Psoas muscle (tissue), 8 donors: ENCODE results near the gene C14orf119. TPM values are rescaled to one million over a fixed set of nuclear protein-coding genes. Genes with fewer than 3 reads are reported as not detected.
A peak's percentile ranks its signal among the peaks of the same experiment; 100 is the strongest.

Source experiments
- ATAC-seq, 4 donors: fragments of 200-7000 bp; cut with Tn5 transposase; one replicate each; pipeline ENCODE4 v1.9.1; 2020; ENCODE audit warnings: moderate library complexity in 3 of 4, mild to moderate bottlenecking in 2 of 4
- DNase-seq, 2 donors: peaks; one replicate each; pipeline ENCODE4 v3.0.0-alpha.2; 2020
- H3K27ac ChIP-seq: fragments of 200-600 bp; one replicate; pipeline ENCODE4 v1.8.0; 2022
- H3K27me3 ChIP-seq, 3 donors: fragments of 200-600 bp in 1 of 3; one replicate each; pipeline versions ENCODE4 v1.6.1 to v1.8.0; 2013 to 2022; ENCODE audit warnings: low read length in 2 of 3, mild to moderate bottlenecking in 2 of 3, moderate library complexity in 1 of 3; ENCODE audit not compliant: insufficient read depth in 3 of 3
- H3K36me3 ChIP-seq, 2 donors: fragments of 200-600 bp in 1 of 2; one replicate each; pipeline versions ENCODE4 v1.6.1 to v1.8.0; 2013 to 2022; ENCODE audit warnings: low read depth in 1 of 2, mild to moderate bottlenecking in 1 of 2, moderate library complexity in 1 of 2; ENCODE audit not compliant: insufficient read depth in 1 of 2
- H3K4me1 ChIP-seq: fragments of 200-600 bp; one replicate; pipeline ENCODE4 v1.8.0; 2022
- H3K4me3 ChIP-seq: fragments of 200-600 bp; one replicate; pipeline ENCODE4 v1.8.0; 2022; ENCODE audit warnings: mild to moderate bottlenecking
- H3K9me3 ChIP-seq: fragments of 200-600 bp; one replicate; pipeline ENCODE4 v1.8.0; 2022
- WGBS, 3 donors: extraction: QIAGEN DNeasy Blood & Tissue Kit; methylation state at CpG; one replicate each; pipeline versions ENCODE4 v1.1.6 to v1.1.7; 2013; 5-methylcytosine and 5-hydroxymethylcytosine counted together
- intact Hi-C, 2 donors: fragments of 100-400 bp; cut with DNase I; formaldehyde crosslinking; loops; one replicate each; pipeline versions ENCODE4 v1.11.0 to v1.14.2; 2022
- polyA plus RNA-seq, 3 donors: library from polyadenylated mRNA; stranded (reverse); fragments of 200-250 nt; gene quantifications; one replicate each; pipeline ENCODE4 v1.2.3, GENCODE V29; 2013
- total RNA-seq, 4 donors: library from RNA; stranded (reverse); fragmentation: NEBNext Ultra II Directional in 2 of 4; extraction: Animal tissue kit (Norgen Biotek cat#: 25700) in 2 of 4; gene quantifications; one replicate each; pipeline versions ENCODE4 v1.2.1 to v1.2.4, GENCODE V29; 2021 to 2023
- TF ChIP-seq, protein P1 (sequence below): fragments of 200-600 bp; IDR thresholded peaks from one replicate; pipeline ENCODE4 v1.8.0; 2022; ENCODE audit warnings: antibody characterized with exemption
- donor health status: healthy with polysubstance abuse.
- donor health status: DM: no; HTN: no; CAD: no; lungs with moderate emphysema.
- donor health status: Bipolar disorder and iron deficiency.
- donor health status: healthy.
- donor health status: DM: yes; HTN: yes; CAD: no.
- donor health status: DM: no; HTN: no; CAD: no.
- donor health status: DM: no; HTN: no; CAD: no.
- donor health status: DM: yes; HTN: yes; CAD: no.

Gene C14orf119
- total and polyA plus RNA-seq, 7 donors = 23.2 to 65.3 (median 28.8) TPM

DNA sequence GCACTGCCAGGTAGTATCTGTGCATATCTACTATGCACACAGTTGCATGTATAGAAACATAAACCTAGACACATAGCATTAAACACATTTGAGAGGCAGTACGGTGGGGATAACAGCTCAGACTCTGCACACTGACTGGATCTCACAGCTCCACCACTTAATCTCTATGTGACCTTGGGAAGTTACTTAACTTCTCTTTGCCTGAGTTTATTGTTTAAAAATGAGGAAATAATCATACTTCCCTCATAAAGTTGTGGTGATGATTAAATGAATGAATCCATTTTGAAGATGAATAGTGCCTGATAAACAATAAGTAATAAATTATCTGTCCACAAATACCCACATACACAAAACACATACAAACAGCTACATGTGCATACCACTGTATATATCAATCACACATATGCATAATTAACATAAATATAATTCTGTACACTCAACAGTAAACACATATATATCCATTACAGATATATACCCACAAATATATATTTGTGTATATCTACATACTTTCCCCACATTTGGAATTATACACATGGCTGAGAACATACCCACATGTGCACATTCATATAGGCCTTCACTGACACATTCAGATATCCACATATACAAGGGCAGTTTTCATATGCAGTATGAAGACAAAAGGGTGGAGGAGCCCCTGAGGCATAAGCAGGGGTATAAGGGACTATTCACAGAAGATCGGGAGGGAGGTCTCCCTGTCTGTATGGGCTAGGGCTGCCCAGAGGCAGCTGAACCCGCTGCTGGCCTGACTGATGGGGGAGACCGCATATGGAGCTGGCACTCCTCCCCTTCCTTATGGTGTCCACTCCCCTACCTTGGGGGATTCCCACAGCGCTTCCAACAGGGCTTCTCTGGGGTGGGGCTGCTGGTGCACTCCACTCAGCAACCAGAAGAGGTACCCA is 43.9 kb upstream of the C14orf119 start:
- intact Hi-C loops = loop anchor here in 1 of 2 donors (2.0 kb wide), 1 partner anchor 53 kb away; no protein-coding TSS in a partner anchor
- TF ChIP-seq, protein P1, sequence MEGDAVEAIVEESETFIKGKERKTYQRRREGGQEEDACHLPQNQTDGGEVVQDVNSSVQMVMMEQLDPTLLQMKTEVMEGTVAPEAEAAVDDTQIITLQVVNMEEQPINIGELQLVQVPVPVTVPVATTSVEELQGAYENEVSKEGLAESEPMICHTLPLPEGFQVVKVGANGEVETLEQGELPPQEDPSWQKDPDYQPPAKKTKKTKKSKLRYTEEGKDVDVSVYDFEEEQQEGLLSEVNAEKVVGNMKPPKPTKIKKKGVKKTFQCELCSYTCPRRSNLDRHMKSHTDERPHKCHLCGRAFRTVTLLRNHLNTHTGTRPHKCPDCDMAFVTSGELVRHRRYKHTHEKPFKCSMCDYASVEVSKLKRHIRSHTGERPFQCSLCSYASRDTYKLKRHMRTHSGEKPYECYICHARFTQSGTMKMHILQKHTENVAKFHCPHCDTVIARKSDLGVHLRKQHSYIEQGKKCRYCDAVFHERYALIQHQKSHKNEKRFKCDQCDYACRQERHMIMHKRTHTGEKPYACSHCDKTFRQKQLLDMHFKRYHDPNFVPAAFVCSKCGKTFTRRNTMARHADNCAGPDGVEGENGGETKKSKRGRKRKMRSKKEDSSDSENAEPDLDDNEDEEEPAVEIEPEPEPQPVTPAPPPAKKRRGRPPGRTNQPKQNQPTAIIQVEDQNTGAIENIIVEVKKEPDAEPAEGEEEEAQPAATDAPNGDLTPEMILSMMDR = no peak

DNA sequence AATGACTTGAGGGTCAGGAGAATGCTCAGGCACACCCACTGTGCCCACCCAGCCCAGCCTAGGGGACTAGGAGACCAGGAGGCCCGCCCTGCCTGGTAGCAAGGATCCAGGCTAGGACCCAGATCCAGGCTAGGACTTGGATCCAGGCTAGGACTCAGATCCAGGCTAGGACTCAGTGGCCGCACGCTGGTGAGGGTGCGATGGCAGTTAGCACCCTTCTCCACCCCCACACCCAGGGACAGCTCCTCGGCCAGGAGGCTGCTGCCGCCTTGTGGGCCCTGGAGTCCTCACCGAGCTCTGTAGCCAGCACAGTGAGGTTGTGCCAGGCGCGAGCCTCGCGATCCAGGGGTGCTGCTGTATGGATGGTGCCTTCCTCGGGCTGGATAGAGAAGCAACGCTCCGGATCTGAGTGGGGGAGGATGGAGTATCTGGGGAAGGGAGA is 43.1 kb upstream of the C14orf119 start:
- 57 to 72% (median 66%) methylated on average over 14 of the region's 14 CpGs for WGBS, 3 donors
- no peak overlapping the region for H3K4me3 ChIP-seq
- H3K36me3 ChIP-seq = no peaks in the 10 kb centered on the region
- ATAC-seq (no peak), DNase-seq (peak in 1 of 2 donors; percentile 50)
- intact Hi-C loops = loop anchor here in 1 of 2 donors (2.0 kb wide), 1 partner anchor 53 kb away; no protein-coding TSS in a partner anchor
- TF ChIP-seq, protein P1 = no peak
- no peaks in the 10 kb centered on the region for H3K4me1 ChIP-seq
- no peak overlapping the region for H3K27ac ChIP-seq
- H3K9me3 ChIP-seq = no peaks in the 10 kb centered on the region
- no peaks in the 10 kb centered on the region for H3K27me3 ChIP-seq

More for the DNA sequence above, 43.9 kb upstream of the C14orf119 start:
- Histone ChIP-seq H3K27ac (no peak overlapping the region), H3K4me3 (no peak overlapping the region), H3K4me1 (no peaks in the 10 kb centered on the region), H3K36me3 (no peaks in the 10 kb centered on the region), H3K27me3 (no peaks in the 10 kb centered on the region), H3K9me3 (no peaks in the 10 kb centered on the region)
- DNase-seq (no peak), ATAC-seq (no peak)
- 76 to 87% (median 84%) methylated on average over 4 to 5 of the region's 5 CpGs for WGBS, 3 donors

DNA sequence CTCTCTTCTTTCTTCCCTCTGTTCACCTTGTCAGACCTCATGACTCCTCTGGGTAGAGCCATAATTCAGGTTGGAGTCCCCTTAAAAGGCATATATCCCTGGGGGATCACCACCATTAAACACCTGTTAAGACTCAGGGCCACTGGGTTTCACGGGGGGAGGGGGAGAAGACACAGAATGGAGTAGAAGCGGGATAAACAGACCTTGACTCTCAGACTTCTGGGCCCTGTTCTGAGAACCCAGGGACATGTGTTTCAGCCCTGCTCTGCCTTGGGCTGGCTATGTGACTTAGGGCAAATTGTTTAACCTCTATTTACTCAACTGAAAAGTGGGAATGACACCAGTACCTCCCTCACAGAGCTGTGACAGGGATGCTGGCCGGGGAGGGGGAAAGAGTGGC is 42.6 kb upstream of the C14orf119 start:
- intact Hi-C loops = loop anchor here in 1 of 2 donors (2.0 kb wide), 1 partner anchor 54 kb away; no protein-coding TSS in a partner anchor
- Histone ChIP-seq H3K4me3 (no peak overlapping the region), H3K4me1 (no peaks in the 10 kb centered on the region), H3K36me3 (no peaks in the 10 kb centered on the region), H3K9me3 (no peaks in the 10 kb centered on the region), H3K27ac (no peak overlapping the region), H3K27me3 (no peaks in the 10 kb centered on the region)
- DNase-seq (no peak), ATAC-seq (no peak)
- TF ChIP-seq, protein P1 = no peak
- WGBS, 3 donors = 76 to 83% (median 78%) methylated on average over 3 of the region's 3 CpGs

DNA sequence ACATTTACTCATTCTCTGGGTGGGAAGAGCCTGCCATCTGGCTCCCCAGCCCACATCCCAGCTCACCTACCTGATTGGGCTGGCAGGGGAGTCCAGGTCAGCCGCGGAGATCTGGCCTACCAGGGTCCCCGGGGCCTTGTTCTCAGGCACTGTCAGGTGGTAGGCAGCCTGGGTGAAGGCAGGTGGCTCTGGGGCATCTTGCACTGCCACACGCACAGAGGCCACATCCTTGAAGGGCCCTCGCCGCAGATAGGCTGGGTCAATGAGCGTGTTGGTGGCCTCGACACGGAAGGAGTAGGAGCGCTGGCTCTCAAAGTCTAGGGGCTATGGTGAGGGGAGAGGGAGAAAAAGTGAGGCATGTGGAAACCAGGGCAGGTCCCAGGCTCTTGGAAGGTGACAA is 41.9 kb upstream of the C14orf119 start:
- H3K36me3 ChIP-seq = peaks cover 0 to 3% of the 10 kb centered on the region in 2 donors
- no peak overlapping the region for H3K4me3 ChIP-seq
- intact Hi-C loops = loop anchor here in 1 of 2 donors (2.0 kb wide), 1 partner anchor 55 kb away; no protein-coding TSS in a partner anchor
- H3K27ac ChIP-seq = no peak overlapping the region
- no peaks in the 10 kb centered on the region for H3K9me3 ChIP-seq
- DNase-seq (no peak), ATAC-seq (no peak)
- peaks cover 2% of the 10 kb centered on the region for H3K4me1 ChIP-seq
- WGBS, 3 donors = 94 to 97% (median 96%) methylated on average over 10 of the region's 10 CpGs
- no peaks in the 10 kb centered on the region for H3K27me3 ChIP-seq
- TF ChIP-seq, protein P1 = no peak
